Endothelial cell of umbilical vein (primary cell): ENCODE measurements around the gene CCDC9B. TPM values are rescaled to one million over a fixed set of nuclear protein-coding genes. Genes with fewer than 3 reads are reported as not detected.

ENCODE experiments used
- BruUV-seq: library from RNA; stranded (reverse); fragments of 400-500 nt; replicated peaks from 2 replicates; lab custom pipeline; 2021; lab: Mats Ljungman, UMichigan
- CTCF ChIA-PET: fragments of 300-600, 350-600 bp; sonication (Branson Sonifier 250); formaldehyde crosslinking; loops from one replicate; lab custom pipeline; 2021; ENCODE audit warnings: antibody characterized with exemption, inconsistent platforms; lab: Charles Lee
- POLR2A ChIA-PET: fragments of 300-600, 350-600 bp; sonication (Branson Sonifier 250); formaldehyde crosslinking; loops from one replicate; lab custom pipeline; 2021; ENCODE audit warnings: antibody characterized with exemption, inconsistent platforms; lab: Charles Lee
- DNase-seq: peaks from one replicate; pipeline ENCODE4 v3.0.0-alpha.2; 2011; ENCODE audit warnings: low read depth, low spot score
- FAIRE-seq: peaks from 2 replicates; lab custom pipeline; 2011; peaks lifted over from hg19 to GRCh38; lab: Jason Lieb, UNC
- H2AFZ ChIP-seq: 2 replicates; pipeline ENCODE4 v1.6.0; 2012; ENCODE audit warnings: low read depth, low read length, control low read depth, inconsistent platforms
- H3K27ac ChIP-seq: 2 replicates; pipeline ENCODE4 v1.5.1; 2011; ENCODE audit warnings: low read depth, mild to moderate bottlenecking, control low read depth, low read length, moderate library complexity; ENCODE audit not compliant: insufficient read depth
- H3K27me3 ChIP-seq, 2 experiments: 2 replicates each; pipeline versions ENCODE4 v1.6.0 to v1.6.1; 2011; ENCODE audit warnings: low read length in 2 of 2, mixed read lengths in 1 of 2; ENCODE audit not compliant: control insufficient read depth in 2 of 2, insufficient read depth in 2 of 2
- H3K36me3 ChIP-seq, 2 experiments: 2 replicates in 1 of 2; 3 replicates in 1 of 2; pipeline ENCODE4 v1.5.1; 2011; ENCODE audit warnings: low read length in 2 of 2, mild to moderate bottlenecking in 1 of 2, moderate library complexity in 1 of 2; ENCODE audit not compliant: control insufficient read depth in 2 of 2, insufficient read depth in 2 of 2; ENCODE audit errors: extremely low read depth in 1 of 2
- H3K4me1 ChIP-seq: 3 replicates; pipeline ENCODE4 v1.5.1; 2011; ENCODE audit warnings: mild to moderate bottlenecking, low read length; ENCODE audit not compliant: control insufficient read depth, insufficient read depth; ENCODE audit errors: extremely low read depth
- H3K4me2 ChIP-seq: 2 replicates; pipeline ENCODE4 v1.6.1; 2011; ENCODE audit warnings: low read length, control low read depth, mixed read lengths; ENCODE audit not compliant: insufficient read depth
- H3K4me3 ChIP-seq, 3 experiments: fragments of 200-600 bp in 1 of 3; sonication (generic), shearing (Covaris generic) in 1 of 3; replicated peaks in 1 of 3; 2 replicates each; pipeline ENCODE4 v1.5.1; 2011 to 2016; ENCODE audit warnings: control low read depth in 3 of 3, low read length in 3 of 3, mild to moderate bottlenecking in 2 of 3, inconsistent platforms in 1 of 3, low read depth in 1 of 3, moderate library complexity in 1 of 3; ENCODE audit not compliant: insufficient read depth in 1 of 3
- H3K79me2 ChIP-seq: 2 replicates; pipeline ENCODE4 v1.6.0; 2012; ENCODE audit warnings: low read length, inconsistent platforms; ENCODE audit not compliant: control insufficient read depth, insufficient read depth
- H3K9ac ChIP-seq: replicated peaks from 2 replicates; pipeline ENCODE3; 2011; ENCODE audit warnings: low read length, control low read depth; ENCODE audit not compliant: insufficient read depth; ENCODE audit errors: extremely low read depth
- H3K9me1 ChIP-seq: replicated peaks from 3 replicates; pipeline ENCODE4 v1.6.0; 2011; ENCODE audit warnings: mild to moderate bottlenecking, low read length; ENCODE audit not compliant: control insufficient read depth, insufficient read depth; ENCODE audit errors: extremely low read depth
- H3K9me3 ChIP-seq: replicated peaks from 2 replicates; pipeline ENCODE4 v1.5.1; 2012; ENCODE audit warnings: low read length, inconsistent platforms; ENCODE audit not compliant: control insufficient read depth, insufficient read depth
- H4K20me1 ChIP-seq: replicated peaks from 2 replicates; pipeline ENCODE3; 2011; ENCODE audit warnings: mild to moderate bottlenecking, low read length; ENCODE audit not compliant: control insufficient read depth, insufficient read depth; ENCODE audit errors: extremely low read depth
- EZH2 ChIP-seq: IDR thresholded peaks from 2 replicates; pipeline ENCODE4 v1.6.1; 2012; ENCODE audit warnings: borderline replicate concordance, low read depth, mild to moderate bottlenecking, moderate library complexity, low read length, inconsistent platforms; ENCODE audit not compliant: severe bottlenecking
- FOS ChIP-seq: IDR thresholded peaks from 2 replicates; pipeline ENCODE4 v1.6.1; 2011; ENCODE audit warnings: mild to moderate bottlenecking, low read length, moderate library complexity, borderline replicate concordance; ENCODE audit not compliant: insufficient read depth
- GATA2 ChIP-seq: IDR thresholded peaks from 2 replicates; pipeline ENCODE4 v1.7.0; 2011; ENCODE audit warnings: low read depth, mild to moderate bottlenecking, moderate library complexity, mixed read lengths, low read length; ENCODE audit not compliant: insufficient read length, insufficient read depth
- JUN ChIP-seq: IDR thresholded peaks from 2 replicates; pipeline ENCODE4 v1.6.1; 2011; ENCODE audit warnings: borderline replicate concordance, low read depth; ENCODE audit not compliant: insufficient read length, insufficient read depth
- MYC ChIP-seq: IDR thresholded peaks from one replicate; pipeline ENCODE4 v1.6.1; 2011; ENCODE audit warnings: mild to moderate bottlenecking, low read depth, low read length
- POLR2A ChIP-seq: IDR thresholded peaks from 2 replicates; pipeline ENCODE4 v1.6.1; 2012; ENCODE audit warnings: low read depth, mild to moderate bottlenecking, control low read depth, low read length
- POLR2AphosphoS5 ChIP-seq: IDR thresholded peaks from 2 replicates; pipeline ENCODE4 v1.6.1; 2012; ENCODE audit warnings: low read depth, mild to moderate bottlenecking, control low read depth, low read length, moderate library complexity; ENCODE audit not compliant: insufficient read depth
- dilution Hi-C: fragments of 300-500 bp; cut with MboI; formaldehyde crosslinking; loops from one replicate; pipeline ENCODE4 v1.15.0; 2019; ENCODE audit warnings: low sequenced_read_pairs; ENCODE audit not compliant: extremely low pct_ligation_motif_present
- intact Hi-C: fragments of 100-400 bp; cut with micrococcal nuclease; formaldehyde crosslinking; loops from one replicate; pipeline ENCODE4 v1.10.0; 2022
- polyA plus RNA-seq, 4 experiments: library from polyadenylated mRNA; depleted of rRNA in 3 of 4; stranded (reverse) in 3 of 4; unstranded in 1 of 4; fragments of >200 nt; gene quantifications; 2 replicates each; pipeline versions ENCODE4 v1.2.1 to v1.2.3, GENCODE V29; 2011 to 2012; ENCODE audit warnings: missing spikeins in 1 of 4
- total RNA-seq: library from RNA; stranded (reverse); gene quantifications from 2 replicates; pipeline ENCODE4 v1.2.3, GENCODE V29; 2021
- TF ChIP-seq, protein P1 (sequence below), 2 donors: IDR thresholded peaks; 1 replicate in 1 of 2; 2 replicates in 1 of 2; pipeline ENCODE4 v1.5.1; 2011; ENCODE audit warnings: low read length in 2 of 2, mild to moderate bottlenecking in 2 of 2, moderate library complexity in 2 of 2, control low read depth in 1 of 2, inconsistent platforms in 1 of 2, low read depth in 1 of 2; ENCODE audit not compliant: insufficient read depth in 1 of 2; ENCODE audit errors: extremely low read depth in 1 of 2
- TF ChIP-seq, protein P2 (sequence below): IDR thresholded peaks from 2 replicates; pipeline ENCODE4 v1.6.1; 2011; ENCODE audit not compliant: insufficient read depth, insufficient read length

CCDC9B gene
- total and polyA plus RNA-seq, 2 donors (not counting 3 experiments of a cell fraction or from before 2014, with no cell fraction given), result 7.6 to 46.0 TPM

DNA sequence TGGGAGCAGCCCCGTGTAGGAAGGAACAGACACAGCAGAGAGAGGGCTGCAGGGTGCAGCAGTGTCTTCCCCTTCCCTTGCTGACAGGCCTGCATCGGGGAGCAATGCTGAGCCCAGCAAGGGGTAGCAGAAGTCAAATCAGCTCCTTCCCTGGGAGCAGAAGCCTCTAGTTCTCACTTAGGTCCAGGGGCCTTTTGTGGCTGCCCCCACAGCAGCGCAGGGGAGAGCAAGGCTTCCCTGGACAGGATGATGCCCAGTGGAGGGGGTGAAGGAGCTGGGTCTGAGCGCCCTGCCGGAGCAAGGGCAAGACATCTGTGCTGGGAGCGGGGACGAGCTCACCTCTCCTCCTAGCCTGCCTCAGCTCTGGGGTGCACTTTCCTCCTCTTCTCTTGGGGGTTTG lies 33.8 kb downstream of the CCDC9B start:
- no peak overlapping the region for H3K4me3 ChIP-seq
- POLR2A ChIA-PET, result no interaction called here
- BruUV-seq, result no TSS peak
- H3K27ac ChIP-seq, result no peak overlapping the region
- FAIRE-seq (no peak), DNase-seq (no peak)
- dilution Hi-C loops (no loop called here), intact Hi-C loops (no loop called here)
- no peaks in the 10 kb centered on the region for H3K4me1 ChIP-seq
- TF ChIP-seq JUN (no peak), EZH2 (no peak), FOS (no peak), POLR2AphosphoS5 (no peak), POLR2A (no peak), MYC (no peak), GATA2 (no peak)
- TF ChIP-seq, protein P1, sequence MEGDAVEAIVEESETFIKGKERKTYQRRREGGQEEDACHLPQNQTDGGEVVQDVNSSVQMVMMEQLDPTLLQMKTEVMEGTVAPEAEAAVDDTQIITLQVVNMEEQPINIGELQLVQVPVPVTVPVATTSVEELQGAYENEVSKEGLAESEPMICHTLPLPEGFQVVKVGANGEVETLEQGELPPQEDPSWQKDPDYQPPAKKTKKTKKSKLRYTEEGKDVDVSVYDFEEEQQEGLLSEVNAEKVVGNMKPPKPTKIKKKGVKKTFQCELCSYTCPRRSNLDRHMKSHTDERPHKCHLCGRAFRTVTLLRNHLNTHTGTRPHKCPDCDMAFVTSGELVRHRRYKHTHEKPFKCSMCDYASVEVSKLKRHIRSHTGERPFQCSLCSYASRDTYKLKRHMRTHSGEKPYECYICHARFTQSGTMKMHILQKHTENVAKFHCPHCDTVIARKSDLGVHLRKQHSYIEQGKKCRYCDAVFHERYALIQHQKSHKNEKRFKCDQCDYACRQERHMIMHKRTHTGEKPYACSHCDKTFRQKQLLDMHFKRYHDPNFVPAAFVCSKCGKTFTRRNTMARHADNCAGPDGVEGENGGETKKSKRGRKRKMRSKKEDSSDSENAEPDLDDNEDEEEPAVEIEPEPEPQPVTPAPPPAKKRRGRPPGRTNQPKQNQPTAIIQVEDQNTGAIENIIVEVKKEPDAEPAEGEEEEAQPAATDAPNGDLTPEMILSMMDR (IDR thresholded peaks at IDR 0.05; ENCODE audit: extremely low read depth in 1 of 2, insufficient read depth in 1 of 2, low read depth in 1 of 2, low read length in 2 of 2), result no peak
- TF ChIP-seq, protein P2, sequence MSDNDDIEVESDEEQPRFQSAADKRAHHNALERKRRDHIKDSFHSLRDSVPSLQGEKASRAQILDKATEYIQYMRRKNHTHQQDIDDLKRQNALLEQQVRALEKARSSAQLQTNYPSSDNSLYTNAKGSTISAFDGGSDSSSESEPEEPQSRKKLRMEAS, result no peak
- CTCF ChIA-PET, result interaction anchor here (1.1 to 12.8 kb wide), 9 partner anchors 13 to 90 kb away, joined by 4 to 403 read pairs (median 12); partner anchors contain the start of genes ANKRD63 and INAFM2
- H3K4me2 ChIP-seq, result no peak overlapping the region
- H3K27me3 ChIP-seq, result peaks cover 4 to 5% of the 10 kb centered on the region in 2 experiments
- H3K9me3 ChIP-seq, result no peaks in the 10 kb centered on the region
- no peaks in the 10 kb centered on the region for H3K36me3 ChIP-seq
- no peak overlapping the region for H2AFZ ChIP-seq
- no peaks in the 10 kb centered on the region for H4K20me1 ChIP-seq
- no peaks in the 10 kb centered on the region for H3K79me2 ChIP-seq
- no peak overlapping the region for H3K9ac ChIP-seq
- no peaks in the 10 kb centered on the region for H3K9me1 ChIP-seq
